ENCODE measurements around the gene FGF1.

The FGF1 gene

GRCh38 chr5:142686968-142687367 lies 1.1 kb upstream of the FGF1 start:
- Histone ChIP-seq H3K9me3 (ENCODE audit: severe bottlenecking) (no peaks in the 10 kb centered on the region), H3K4me3 (ENCODE audit: low read depth, low read length) (no peak overlapping the region), H3K27ac (no peak overlapping the region), H3K27me3 (ENCODE audit: insufficient read depth, low read depth, severe bottlenecking) (no peaks in the 10 kb centered on the region), H3K36me3 (no peaks in the 10 kb centered on the region)
- TF ChIP-seq CTCF (IDR thresholded peaks at IDR 0.05; ENCODE audit: low read depth, low read length): no peak
- DNase-seq: no peak

- Histone ChIP-seq H3K9me3 (ENCODE audit: severe bottlenecking) (no peaks in the 10 kb centered on the region), H3K27ac (no peak overlapping the region), H3K4me3 (ENCODE audit: low read depth, low read length) (no peak overlapping the region), H3K27me3 (ENCODE audit: insufficient read depth, low read depth, severe bottlenecking) (no peaks in the 10 kb centered on the region), H3K36me3 (no peaks in the 10 kb centered on the region)
- DNase-seq: no peak
- no peak for TF ChIP-seq CTCF (IDR thresholded peaks at IDR 0.05; ENCODE audit: low read depth, low read length)
Observed at GRCh38 chr5:142686210-142686734, 382 bp upstream of the FGF1 start.

DNA sequence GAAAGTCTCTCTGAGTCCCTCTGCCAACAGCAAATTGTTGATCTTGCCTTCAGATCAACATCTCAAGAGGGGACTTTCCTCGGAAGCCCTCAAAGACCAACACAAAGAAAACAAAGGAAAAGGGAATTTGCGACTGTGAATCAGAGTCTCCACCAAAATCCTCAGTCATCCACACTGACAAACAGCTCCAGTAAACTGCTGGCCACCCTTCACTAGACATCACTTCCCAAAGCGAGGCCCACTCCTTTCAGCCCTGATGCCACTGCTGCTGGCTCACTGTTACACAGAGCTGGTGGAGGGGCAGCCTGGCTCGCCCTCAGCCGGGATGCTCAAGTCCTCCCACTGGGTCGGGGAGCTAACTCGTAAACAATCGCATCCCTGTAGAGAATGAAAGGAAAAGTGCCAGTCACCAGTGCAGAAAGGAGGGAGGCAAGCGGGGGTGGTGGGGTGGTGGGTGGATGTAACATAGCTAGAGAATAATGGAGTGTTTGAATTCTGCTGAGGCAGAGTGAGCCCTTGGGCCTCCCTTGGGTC lies 1.3 kb downstream of the FGF1 start:
- TF ChIP-seq CTCF (IDR thresholded peaks at IDR 0.05; ENCODE audit: low read depth, low read length): no peak
- Histone ChIP-seq H3K27ac (no peak overlapping the region), H3K9me3 (ENCODE audit: severe bottlenecking) (peaks cover 2% of the 10 kb centered on the region), H3K36me3 (no peaks in the 10 kb centered on the region), H3K4me3 (ENCODE audit: low read depth, low read length) (no peak overlapping the region), H3K27me3 (ENCODE audit: insufficient read depth, low read depth, severe bottlenecking) (no peaks in the 10 kb centered on the region)
- no peak for DNase-seq

DNA sequence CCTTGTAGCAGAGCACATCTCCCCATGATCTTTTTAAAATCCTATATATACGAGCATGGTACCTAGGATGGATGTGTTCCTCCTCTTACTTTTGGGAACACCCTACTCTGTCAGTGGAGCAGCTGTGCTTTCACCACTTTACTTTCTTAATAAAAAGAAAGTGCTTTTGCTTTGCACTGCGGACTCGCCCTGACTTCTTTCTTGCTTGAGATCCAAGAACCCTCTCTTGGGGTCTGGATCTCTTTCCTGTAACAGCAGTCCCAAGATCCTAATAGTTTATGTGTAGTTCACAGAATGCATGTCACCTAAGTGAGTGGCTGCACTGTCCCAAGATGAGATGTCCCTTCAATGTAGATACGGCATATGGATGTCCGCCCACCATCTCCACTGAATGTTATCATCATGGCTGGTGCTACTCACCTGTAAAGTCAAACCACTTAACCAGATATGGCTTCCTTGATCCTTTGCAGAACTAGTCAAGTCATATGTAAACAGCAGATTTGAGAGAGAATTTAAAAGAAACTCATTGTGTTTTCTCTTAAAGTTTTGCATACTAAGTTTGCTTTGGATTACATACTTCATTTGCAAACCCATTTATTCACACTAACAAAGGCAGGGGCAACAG lies 1.9 kb downstream of the FGF1 start:
- Histone ChIP-seq H3K9me3 (ENCODE audit: severe bottlenecking) (peaks cover 2% of the 10 kb centered on the region), H3K27me3 (ENCODE audit: insufficient read depth, low read depth, severe bottlenecking) (no peaks in the 10 kb centered on the region), H3K36me3 (no peaks in the 10 kb centered on the region), H3K4me3 (ENCODE audit: low read depth, low read length) (no peak overlapping the region), H3K27ac (no peak overlapping the region)
- TF ChIP-seq CTCF (IDR thresholded peaks at IDR 0.05; ENCODE audit: low read depth, low read length): no peak
- no peak for DNase-seq

GRCh38 chr5:142683116-142683515 lies 2.8 kb downstream of the FGF1 start:
- no peak overlapping the region for H3K27ac ChIP-seq
- no peak for TF ChIP-seq CTCF (IDR thresholded peaks at IDR 0.05; ENCODE audit: low read depth, low read length)

More at GRCh38 chr5:142683116-142683515, 2.8 kb downstream of the FGF1 start:
- H3K9me3 ChIP-seq (ENCODE audit: severe bottlenecking): peaks cover 2% of the 10 kb centered on the region
- no peaks in the 10 kb centered on the region for H3K36me3 ChIP-seq
- no peak for DNase-seq
- no peak overlapping the region for H3K4me3 ChIP-seq (ENCODE audit: low read depth, low read length)
- no peaks in the 10 kb centered on the region for H3K27me3 ChIP-seq (ENCODE audit: insufficient read depth, low read depth, severe bottlenecking)
